ENCODE data around the gene GARRE1.
"Not testable (repeated sequence)": the region's sequence is repeated elsewhere in the genome, so short reads cannot be mapped to it uniquely, and the experiment has no call there.

Gene GARRE1, protein sequence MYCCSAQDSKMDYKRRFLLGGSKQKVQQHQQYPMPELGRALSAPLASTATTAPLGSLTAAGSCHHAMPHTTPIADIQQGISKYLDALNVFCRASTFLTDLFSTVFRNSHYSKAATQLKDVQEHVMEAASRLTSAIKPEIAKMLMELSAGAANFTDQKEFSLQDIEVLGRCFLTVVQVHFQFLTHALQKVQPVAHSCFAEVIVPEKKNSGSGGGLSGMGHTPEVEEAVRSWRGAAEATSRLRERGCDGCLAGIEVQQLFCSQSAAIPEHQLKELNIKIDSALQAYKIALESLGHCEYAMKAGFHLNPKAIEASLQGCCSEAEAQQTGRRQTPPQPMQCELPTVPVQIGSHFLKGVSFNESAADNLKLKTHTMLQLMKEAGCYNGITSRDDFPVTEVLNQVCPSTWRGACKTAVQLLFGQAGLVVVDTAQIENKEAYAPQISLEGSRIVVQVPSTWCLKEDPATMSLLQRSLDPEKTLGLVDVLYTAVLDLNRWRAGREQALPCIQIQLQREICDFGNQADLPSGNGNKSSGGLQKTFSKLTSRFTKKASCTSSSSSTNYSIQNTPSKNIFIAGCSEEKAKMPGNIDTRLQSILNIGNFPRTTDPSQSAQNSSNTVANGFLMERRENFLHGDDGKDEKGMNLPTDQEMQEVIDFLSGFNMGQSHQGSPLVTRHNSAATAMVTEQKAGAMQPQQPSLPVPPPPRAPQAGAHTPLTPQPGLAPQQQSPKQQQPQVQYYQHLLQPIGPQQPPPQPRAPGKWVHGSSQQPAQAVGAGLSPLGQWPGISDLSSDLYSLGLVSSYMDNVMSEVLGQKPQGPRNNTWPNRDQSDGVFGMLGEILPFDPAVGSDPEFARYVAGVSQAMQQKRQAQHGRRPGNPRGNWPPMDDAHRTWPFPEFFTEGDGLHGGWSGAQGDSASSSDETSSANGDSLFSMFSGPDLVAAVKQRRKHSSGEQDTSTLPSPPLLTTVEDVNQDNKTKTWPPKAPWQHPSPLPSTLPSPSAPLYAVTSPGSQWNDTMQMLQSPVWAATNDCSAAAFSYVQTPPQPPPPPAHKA (N-terminal part only)

DNA sequence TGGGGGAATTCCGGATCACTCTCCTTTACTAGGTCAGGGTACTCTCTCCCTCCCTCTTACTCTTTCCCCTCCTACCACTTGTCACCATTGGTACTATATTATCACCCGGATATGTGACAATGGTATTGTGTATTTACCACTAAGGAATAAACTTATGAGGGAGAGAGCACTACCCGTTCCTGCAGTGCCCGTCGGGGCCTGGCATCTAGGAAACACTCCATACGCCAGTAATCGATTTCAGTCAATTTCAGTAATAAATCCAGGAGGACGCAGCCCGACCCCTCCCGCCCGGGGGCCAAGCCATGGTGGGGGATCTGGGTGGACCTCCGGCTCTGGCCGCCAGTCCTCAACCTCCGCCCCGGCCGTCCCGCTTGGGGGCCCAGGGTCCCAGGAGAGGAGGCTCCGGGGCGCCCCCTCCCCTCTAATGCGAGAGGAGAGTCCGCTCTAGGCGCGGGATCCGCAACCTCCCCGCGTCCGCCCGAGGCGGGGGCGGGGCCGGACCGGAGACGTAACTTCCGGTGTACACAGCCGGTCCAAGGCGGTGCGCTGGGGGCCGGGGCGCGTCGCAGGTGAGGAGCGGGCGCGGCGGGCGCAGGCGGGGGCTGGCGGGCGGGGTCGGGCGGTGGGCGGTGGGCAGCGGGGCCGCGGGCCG, at the start of gene GARRE1:
Gene GARRE1, plus strand, starts transcription at position 509 of the 652 bp plus-strand sequence. CDS start 45,920 bp downstream, outside the sequence.
- no peak for DNase-seq (ENCODE audit: low read depth in 2 of 2)

DNA sequence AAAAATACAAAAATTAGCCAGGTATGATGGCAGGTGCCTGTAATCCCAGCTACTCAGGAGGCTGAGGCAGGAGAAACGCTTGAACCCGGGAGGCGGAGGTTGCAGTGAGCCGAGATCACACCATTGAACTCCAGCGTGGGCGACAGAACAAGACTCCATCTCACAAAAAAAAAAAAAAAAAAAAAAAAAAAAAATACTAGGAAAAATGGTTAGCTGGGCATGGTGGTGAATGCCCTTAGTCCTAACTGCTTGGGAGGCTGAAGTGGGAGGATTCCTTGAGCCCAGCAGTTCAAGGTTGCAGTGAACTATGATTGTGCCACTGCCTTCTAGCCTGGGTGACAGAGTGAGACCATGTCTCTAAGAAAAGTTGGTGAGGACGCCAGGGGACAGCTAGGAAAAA, 49.0 kb upstream of the GARRE1 start:
- DNase-seq (ENCODE audit: low read depth in 2 of 2) = not testable (repeated sequence)

DNA sequence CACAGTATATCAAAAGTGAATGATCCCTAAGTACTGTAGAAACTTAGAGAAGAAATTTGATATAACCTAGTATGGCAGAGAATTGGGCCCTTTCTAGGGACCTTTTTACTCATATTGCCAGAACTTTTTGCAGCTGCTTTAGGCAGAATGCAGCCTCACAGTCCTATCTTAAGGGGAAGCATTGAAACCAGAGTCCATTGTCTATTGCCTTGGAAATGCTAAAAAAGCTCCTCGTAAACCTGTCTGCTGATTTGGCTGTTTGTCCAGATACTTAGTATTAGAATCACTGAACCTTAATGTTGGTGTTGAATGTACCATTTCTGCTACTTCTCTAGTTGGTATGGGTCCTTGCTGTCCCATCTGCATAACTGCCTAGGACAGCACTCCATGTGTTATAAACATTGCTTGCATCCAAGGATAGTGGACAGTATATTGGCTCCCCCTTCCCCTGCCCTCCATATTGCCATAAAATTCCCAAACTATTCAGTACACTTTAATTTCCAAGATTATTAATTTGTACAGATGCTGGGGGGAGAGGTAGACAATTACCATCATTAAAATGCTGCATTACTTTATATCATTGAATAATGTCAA, 46.0 kb upstream of the GARRE1 start:
- no peak for DNase-seq (ENCODE audit: low read depth in 2 of 2)

DNA sequence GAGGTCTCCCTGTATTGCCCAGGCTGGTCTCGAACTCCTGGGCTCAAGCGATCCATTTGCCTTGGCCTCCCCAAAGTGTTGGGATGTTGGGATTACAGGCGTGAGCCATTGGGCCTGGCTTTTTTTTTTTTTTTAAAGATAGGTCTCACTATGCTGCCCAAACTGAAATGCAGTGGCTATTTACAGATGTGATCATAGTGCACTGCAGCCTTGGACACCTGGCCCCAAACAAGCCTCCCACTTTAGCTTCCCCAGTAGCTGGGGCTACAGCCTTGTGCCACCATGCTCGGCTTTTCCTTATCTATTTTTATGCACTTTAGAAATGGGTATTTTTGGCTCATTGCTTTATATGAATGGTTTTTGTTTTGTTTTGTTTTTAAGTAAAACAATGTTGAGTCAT, 44.6 kb upstream of the GARRE1 start:
- DNase-seq (ENCODE audit: low read depth in 2 of 2) = no peak

DNA sequence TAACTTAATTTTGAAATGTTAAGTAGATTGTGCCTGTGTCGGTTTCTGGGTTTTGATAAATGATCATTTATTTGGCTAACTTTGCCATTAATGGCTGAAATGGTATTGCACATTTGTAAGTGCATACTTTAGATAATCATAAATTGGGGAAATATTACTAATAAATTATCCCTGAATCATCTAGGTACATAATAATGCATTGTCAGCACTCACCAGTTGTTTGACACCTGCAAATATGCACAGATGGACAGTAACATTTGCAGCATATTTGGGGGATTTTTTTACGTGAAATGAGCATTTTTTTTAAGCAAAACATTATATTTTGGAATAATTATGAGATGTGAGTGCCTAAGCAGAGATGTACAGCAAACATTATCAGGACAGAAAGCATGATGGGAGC, 41.1 kb upstream of the GARRE1 start:
- no peak for DNase-seq (ENCODE audit: low read depth in 2 of 2)

DNA sequence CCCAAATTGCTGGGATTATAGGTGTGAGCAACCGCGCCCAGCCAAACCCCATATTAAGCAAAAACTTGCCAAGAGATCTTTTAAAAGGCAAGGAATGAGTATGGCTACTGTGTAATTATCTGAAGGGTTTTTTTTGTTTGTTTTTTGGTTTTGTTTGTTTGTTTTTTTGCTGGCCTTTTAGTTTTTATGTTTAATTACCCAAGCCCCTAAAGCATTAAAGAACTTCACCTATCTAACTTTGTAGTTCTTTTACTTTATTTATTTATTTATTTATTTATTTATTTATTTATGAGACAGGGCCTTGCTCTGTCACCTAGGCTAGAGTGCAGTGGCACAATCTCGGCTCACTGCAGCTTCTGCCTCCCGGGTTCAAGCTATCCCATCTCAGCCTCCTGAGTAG, 40.3 kb upstream of the GARRE1 start:
- DNase-seq (ENCODE audit: low read depth in 2 of 2) = no peak

DNA sequence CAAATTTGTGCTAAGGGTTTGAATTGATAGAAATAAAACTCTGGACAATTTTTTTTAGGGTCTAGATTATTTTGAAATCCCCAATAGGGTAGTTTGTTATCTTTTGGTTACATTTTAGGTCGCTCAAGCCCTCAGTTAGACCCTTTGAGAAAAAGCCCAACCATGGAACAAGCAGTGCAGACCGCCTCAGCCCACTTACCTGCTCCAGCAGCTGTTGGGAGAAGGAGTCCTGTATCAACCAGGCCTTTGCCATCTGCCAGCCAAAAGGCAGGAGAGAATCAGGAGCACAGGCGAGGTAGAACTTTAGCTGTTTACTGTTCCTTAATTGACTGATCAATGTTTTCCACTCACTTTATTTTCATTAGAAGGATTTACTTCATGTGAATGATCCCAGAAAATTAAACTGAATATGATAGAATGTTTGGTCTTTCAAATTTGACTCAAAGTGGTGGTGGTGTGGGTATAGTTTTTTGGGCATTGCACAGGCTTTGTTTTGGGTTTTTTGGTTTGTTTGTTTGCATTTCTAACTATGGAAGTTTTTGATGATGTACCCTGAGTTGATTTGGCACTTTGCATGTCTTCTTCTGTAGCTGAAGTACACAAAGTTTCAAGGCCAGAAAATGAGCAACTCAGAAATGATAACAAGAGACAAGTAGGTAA, 39.2 kb upstream of the GARRE1 start:
- no peak for DNase-seq (ENCODE audit: low read depth in 2 of 2)

DNA sequence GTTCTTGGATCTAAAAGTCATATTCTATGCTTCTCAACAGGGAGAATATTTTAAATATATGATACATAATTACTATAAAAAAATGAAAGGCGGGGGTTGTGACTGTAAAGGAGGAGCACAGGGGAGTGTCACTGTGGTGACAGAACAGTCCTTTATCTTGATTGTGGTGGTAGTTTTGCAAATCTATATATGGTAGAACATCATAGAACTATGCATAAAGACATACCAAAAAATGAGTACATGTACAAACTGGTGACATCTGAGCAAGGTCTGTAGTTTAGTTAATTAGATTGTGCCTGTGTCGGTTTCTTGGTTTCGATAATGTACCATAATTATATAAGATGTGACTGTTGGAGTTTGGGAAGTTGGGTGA, 38.7 kb upstream of the GARRE1 start:
- no peak for DNase-seq (ENCODE audit: low read depth in 2 of 2)

DNA sequence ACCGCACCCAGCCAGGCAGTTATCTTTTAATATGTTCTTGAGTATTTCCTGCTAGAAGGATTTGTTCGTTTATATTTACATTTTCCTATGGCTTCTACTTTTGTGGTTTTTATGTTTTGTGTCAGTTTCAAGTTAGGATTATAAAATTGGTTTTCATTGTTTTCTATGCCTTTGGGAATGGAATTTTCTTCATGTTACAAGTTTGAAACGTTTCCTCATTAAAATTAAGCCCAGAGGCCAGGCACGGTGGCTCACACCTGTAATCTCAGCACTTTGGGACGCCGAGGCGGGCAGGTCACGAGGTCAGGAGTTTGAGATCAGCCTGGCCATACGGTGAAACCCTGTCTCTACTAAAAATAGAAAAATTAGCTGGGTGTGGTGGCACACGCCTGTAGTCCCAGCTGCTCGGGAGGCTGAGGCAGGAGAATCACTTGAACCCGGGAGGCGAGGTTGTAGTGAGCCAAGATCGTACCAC, 37.6 kb upstream of the GARRE1 start:
- not testable (repeated sequence) for DNase-seq (ENCODE audit: low read depth in 2 of 2)

DNA sequence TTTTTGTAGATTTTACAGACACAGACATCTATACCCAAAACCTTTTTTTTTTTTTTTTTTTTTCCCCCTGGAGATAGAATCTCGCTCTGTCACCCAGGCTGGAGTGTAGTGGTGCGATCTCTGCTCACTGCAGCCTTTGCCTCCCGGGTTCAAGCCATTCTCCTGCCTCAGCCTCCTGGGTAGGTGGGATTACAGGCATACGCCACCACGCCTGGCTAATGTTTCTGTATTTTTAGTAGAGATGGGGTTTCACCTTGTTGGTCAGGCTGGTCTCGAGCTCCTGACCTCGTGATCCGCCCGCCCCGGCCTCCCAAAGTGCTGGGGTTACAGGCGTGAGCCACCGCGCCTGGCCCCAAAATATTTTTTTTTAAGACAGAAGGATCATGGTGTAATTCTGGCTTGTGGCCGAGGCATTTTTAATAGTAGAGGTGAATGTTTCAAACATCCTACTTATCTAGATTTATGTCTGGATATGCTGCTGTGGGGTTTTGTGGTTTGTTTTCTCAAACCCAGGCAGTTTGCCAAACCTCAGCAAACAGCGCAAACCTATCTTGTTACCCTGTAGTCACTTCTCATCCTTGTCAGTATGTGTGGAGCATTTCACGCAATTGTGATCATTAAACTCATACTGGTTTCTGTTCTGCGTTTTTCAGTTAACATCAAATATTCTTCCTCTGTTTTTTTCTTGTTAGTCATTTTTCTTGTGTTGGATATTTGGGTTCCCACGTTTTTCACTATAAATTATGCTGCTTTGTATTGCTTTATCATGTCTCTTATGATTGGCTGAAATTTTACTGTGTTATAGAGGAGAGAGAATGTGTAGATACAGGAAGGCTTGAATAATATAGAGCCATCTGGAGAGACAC, 36.2 kb upstream of the GARRE1 start:
- DNase-seq (ENCODE audit: low read depth in 2 of 2) = peak; percentile 99

DNA sequence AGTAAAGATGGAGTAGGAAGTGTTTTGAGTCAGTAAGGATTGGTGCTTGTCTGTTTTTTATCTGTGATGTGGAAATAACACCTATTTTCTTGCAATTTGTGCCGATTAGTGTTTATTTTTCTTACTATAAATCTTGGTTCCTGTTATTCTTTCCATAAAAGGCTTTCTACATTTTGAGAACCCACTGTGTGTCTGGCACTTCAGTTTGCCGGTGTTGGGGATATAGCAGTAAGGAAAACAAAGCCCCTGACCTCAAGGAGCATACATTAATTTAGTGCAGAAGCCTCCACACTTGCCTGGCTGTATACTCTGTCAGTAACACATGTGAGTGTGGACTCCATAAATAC, 35.6 kb upstream of the GARRE1 start:
- no peak for DNase-seq (ENCODE audit: low read depth in 2 of 2)

DNA sequence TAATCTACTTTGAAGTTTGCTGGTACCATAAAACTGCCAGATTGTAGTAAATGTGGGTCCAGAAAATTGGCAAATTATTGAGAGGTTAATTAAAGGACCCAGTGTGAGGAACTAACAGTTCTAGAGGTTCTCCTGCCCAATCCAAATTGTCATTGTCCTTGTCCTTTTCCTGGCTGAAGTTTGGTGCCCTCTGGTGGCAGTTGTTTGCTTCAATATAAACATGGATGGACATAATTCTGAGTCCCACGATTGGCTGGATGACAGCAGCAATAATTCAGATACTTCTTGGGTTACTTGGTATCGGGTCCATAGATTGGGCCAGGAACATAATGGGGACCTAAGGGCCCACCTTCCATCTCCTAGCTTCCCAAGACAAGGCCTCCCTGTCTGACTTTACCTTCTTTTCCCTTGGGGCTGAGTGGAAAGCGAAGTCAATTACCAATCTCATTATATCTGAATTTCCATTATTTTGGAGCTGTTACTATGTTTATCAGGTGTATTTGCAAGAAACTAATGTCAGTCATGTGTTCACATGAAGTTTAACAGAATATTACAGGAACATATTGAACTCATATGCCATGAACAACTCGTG, 33.8 kb upstream of the GARRE1 start:
- no peak for DNase-seq (ENCODE audit: low read depth in 2 of 2)

DNA sequence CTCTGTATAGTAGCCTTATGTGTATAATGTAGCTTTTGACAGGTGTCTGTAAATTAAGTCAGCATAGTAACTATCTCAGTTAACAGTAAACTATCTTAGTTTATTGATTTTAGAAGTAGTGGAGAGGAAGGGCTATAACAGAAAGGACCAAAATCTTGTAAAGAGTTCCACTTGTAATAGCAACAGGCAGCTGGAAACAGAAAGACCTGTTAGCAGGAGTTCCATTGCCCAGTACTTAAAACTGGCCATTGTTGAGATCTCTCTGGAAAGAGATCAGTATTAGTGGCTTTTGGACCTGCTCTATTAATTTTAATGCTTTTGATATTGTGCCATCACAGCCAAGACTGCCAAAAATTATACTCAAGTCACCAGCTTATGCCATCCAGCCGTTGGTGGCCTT, 32.0 kb upstream of the GARRE1 start:
- no peak for DNase-seq (ENCODE audit: low read depth in 2 of 2)

DNA sequence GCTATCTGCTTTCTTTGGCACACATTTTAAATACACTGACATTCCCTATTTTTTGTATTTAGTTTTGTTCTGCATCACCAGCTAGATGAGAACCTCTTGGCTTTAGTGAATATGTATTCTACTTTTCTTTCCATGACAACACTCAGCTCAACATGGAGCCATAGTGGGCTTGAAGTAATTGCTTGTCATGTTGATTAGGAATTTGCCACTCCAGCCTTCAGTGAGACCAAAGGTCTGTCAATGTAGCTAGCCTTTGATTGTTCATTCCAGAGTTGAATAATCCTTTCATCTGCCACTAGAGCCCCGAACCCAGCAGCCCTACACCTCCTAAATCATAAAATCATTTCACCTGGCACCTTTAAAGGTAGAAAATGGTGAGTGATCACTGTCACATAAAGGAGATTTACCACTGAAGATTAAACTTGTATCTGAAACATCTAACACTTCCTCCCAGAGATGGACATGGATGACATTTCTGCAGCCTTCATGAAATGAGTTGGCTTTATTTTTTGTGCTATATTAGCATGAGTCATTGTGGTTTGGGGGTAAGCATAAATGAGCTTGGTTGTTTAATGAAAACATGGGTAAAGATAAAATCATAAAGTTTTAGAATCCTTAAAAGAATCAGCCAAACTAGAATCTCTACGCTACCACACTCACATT, 29.2 kb upstream of the GARRE1 start:
- DNase-seq (ENCODE audit: low read depth in 2 of 2) = no peak

DNA sequence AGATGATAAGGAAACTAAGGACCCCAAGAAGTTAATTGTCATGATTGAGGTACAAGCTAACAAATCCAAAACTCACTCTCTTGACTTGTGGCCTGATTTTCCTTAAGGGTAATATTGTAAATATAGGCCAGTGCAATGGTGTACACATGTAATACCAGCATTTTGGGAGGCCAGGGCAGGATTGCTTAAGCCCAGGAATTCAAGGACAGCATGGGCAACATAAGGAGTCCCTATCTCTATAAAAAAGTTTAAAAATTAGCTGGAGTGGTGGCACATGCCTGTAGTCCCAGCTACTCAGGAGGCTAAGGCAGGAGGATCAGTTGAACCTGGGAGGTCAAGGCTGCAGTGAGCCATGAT, 28.7 kb upstream of the GARRE1 start:
- DNase-seq (ENCODE audit: low read depth in 2 of 2) = no peak

DNA sequence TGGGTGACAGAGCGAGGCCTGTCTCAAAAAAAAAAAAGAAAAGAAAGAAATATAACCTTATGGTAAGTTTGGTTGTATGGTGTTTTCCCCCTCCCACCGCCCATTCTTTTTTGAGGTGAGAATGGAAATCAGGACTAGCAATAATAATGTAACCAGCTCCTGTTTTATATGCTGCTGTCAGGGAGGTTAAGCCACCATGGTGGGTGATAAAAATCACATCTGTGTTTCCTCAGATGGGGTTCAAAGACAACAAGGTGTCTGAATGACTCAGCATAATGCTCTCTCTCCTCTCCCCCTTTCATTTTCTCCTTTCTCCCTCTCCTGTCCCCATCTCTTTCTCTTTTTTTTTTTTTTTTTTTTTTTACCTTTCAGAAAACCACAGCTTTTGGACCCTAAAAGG, 28.3 kb upstream of the GARRE1 start:
- no peak for DNase-seq (ENCODE audit: low read depth in 2 of 2)

DNA sequence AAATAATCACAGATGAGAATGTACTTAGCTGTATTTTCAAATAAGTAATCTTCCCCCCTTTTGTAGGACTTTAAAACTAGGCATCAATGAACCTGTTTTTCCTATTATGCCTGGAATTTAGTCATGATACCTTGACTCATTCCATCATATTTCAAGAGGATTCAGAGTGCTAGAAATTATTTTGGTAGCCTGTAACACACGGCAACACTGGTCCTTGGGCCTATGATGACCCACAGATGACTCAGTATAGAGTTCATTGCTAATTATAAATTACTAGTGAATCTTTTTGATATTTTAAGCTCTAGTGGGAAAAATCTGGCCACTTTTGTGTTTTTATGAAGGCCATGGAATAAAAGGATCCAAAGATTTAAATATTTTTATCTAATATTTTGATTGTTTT, 26.0 kb upstream of the GARRE1 start:
- DNase-seq (ENCODE audit: low read depth in 2 of 2) = no peak

DNA sequence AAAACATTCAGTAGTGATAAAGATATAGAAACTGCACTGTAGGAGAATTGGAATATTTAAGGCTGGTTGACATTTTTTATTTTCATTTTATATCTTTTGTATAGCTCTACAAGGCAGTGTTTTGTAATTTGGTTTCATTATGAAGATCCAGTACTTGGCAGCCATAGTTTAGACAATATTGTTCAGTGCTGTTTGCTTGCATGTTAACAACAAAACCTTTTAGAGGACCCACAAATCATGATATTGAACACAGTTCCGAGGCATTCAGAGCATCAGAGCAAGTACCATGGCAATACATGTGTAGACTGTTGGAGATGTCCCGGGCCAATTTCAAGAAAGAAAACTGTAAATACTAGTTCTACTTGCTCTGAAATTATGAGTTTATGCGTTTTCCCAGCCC, 25.6 kb upstream of the GARRE1 start:
- DNase-seq (ENCODE audit: low read depth in 2 of 2) = no peak

DNA sequence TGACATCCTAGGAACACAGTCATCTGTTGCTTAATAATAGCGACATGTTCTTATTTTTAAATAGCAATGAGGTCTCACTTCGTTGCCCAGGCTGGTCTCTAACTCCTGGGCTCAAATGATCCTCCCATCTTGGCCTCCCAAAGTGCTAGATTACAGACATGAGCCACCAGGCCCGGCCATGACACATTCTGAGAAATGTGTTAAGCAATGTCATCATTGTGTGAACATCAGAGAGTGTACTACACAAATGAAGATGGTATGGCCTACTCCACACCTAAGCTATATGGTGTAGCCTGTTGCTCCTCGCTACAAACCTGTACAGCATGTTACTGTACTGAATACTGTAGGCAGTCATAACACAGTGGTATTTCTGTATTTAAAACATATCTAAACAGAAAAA, 24.6 kb upstream of the GARRE1 start:
- no peak for DNase-seq (ENCODE audit: low read depth in 2 of 2)
